Measurements from ENCODE around the gene PLAGL2.
"Not testable (repeated sequence)": the region's sequence is repeated elsewhere in the genome, so short reads cannot be mapped to it uniquely, and the experiment has no call there.

Gene PLAGL2, protein sequence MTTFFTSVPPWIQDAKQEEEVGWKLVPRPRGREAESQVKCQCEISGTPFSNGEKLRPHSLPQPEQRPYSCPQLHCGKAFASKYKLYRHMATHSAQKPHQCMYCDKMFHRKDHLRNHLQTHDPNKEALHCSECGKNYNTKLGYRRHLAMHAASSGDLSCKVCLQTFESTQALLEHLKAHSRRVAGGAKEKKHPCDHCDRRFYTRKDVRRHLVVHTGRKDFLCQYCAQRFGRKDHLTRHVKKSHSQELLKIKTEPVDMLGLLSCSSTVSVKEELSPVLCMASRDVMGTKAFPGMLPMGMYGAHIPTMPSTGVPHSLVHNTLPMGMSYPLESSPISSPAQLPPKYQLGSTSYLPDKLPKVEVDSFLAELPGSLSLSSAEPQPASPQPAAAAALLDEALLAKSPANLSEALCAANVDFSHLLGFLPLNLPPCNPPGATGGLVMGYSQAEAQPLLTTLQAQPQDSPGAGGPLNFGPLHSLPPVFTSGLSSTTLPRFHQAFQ

DNA sequence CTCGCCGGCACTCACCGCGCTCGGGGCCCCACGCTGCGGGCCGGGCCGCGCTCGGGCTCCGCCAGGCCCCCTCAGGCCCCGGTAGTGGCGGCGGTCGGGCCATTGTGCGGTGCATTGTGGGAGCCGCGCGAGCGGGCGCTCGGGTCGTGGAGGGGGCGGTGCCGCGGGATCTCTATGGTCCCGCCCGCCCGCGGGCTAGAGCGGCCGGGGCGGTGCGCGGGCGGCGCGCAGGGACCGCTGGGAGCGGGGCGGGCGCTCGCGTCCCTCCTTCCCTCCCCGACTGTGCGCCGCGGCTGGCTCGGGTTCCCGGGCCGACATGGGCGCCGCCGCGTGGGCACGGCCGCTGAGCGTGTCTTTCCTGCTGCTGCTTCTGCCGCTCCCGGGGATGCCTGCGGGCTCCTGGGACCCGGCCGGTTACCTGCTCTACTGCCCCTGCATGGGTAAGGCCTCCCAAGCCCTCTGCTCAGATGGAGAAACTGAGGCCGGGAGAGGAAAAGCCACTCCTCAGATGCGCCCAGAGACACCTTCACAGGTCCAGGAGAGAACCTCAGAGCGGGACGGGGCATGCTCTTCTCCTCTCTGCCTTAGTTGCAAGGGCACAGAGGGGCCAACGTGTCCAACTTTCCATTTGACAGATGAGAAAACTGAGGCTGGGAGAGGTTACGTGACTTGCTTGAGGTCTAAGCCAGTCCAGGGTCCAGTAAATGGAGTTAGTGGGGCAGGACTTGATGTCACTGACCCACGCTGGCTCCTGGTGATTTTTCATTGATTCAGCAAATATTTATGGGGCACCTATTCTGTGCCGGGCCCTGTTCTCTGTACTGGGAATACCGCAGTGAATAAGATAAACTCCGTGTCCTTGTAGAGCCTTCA lies at the start of gene PLAGL2, which contains the start of gene POFUT1:
TSS of gene PLAGL2 (minus strand) at position 118 of the 873 bp plus-strand sequence. CDS start 5,565 bp downstream, outside the sequence.
TSS of gene POFUT1 (plus strand) at position 255 of the 873 bp plus-strand sequence. CDS start at position 317, 62 bp downstream.
- DNase-seq: peak; percentile 75 to 82

DNA sequence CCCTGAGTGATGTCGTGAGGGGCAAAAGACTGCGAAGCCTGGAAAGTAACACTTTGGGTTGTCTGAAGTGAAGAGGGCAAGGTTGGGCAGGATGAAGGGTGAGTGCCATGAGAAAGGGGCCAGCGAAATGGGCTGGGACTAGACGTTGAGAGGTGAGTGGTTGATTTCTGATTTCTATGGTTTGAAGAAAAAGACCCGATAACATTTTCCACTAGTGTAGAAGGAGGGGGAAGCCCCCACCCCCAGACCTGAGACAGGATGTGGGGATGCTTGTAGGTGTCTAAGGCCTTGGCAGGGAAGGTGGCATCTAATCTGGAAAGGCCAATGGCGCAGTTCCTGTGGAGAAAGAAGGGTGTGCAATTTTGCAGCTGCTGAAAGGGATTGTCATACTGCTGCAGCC lies 44.6 kb upstream of the PLAGL2 start:
- no peak for DNase-seq

DNA sequence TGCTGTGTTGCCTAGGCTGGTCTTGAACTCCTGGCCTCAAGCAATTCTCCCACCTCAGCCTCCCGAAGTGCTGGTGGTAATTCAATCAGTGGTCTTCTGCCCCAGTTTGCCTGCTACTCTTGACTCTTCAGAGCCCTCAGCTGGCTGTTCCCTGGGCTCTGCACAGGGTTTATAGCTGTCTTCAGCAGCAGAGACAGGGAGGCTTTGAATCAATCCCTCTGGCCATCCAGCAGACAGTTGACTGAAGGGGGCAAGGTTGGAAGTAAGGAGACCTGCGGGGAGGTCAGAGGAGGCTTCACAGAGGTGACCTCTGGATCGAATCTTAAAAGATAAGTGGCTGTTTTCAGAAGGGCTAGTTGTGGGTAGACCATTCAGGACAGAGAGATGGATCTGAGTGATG lies 43.9 kb upstream of the PLAGL2 start:
- no peak for DNase-seq

DNA sequence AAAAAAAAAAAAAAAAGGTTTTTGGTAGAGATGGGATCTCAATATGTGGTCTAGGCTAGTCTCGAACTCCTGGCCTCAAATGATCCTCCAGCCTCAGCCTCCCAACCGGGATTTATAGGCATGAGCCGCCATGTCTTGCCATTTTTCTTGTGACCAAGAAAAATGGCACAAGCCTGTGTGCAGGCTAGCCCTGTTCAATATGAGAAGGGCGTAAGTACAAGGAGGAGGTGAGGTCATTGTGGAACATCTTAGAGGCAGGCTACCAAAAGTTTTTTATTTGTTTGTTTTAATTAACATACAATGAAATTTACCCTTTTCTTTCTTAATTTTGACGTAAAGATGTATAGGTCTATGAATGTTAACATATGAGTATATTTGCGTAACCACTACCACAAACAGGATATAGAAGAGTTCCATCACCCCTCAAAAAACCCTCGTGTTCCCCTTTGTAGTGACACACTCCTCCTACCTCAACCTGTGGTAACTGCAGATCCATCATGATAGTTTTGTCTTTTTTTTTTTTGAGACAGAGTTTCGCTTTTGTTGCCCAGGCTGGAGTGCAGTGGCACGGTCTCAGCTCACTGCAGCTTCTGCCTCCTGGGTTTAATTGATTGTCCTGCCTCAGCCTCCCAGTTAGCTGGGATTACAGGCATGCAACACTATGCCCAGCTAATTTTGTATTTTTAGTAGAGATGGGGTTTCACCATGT lies 41.6 kb upstream of the PLAGL2 start:
- no peak for DNase-seq

DNA sequence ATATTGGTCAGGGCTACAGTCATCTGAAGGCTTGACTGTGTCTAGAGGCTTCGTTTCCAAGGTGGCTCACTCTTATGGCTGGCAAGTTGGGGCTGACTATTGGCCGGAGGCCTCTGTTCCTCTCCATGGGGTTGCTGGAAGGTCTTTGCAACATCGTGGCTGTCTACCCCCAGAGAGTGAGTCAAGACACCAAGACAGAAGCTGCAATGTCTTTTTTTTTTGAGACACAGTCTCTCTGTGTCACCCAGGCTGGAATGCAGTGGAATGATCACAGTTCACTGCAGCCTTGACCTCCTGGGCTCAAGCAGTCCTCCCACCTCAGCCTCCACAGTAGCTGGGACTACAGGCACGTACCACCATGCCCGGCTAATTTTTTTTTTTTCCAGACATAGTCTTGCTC lies 40.5 kb upstream of the PLAGL2 start:
- DNase-seq: no peak

DNA sequence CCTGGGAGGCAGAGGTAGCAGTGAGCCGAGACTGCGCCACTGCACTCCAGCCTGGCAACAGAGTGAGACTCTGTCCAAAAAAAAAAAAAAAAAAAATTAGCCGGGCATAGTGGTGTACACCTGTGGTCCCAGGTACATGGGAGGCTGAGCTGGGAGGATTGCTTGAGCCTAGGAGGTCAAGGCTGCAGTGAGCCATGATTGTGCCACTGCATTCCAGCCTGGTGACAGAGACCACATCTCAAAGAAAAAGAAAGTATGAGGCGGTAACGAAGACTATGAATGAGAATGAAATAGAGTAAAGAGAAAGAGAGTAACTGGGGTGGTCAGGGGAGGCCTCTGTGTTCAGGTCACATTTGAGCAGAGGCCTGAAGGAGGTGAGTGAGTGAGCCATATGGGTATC lies 38.7 kb upstream of the PLAGL2 start:
- DNase-seq: not testable (repeated sequence)

DNA sequence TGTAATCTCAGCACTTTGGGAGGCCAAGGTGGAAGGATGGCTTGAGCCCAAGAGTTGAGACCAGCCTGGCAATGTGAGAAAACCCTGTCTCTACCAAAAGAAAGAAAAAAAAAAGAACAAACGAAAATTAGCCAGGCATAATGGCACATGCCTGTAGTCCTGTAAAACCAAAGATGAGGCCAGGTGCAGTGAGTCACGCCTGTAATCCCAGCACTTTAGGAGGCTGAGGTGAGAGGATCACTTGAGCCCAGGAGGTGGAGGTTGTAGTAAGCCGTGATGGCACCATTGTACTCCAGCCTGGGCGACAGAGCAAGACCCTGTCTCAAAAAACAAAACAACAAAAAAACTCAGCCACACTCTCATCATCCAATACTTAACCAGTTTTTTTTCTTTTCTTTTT lies 37.4 kb upstream of the PLAGL2 start:
- no peak for DNase-seq

DNA sequence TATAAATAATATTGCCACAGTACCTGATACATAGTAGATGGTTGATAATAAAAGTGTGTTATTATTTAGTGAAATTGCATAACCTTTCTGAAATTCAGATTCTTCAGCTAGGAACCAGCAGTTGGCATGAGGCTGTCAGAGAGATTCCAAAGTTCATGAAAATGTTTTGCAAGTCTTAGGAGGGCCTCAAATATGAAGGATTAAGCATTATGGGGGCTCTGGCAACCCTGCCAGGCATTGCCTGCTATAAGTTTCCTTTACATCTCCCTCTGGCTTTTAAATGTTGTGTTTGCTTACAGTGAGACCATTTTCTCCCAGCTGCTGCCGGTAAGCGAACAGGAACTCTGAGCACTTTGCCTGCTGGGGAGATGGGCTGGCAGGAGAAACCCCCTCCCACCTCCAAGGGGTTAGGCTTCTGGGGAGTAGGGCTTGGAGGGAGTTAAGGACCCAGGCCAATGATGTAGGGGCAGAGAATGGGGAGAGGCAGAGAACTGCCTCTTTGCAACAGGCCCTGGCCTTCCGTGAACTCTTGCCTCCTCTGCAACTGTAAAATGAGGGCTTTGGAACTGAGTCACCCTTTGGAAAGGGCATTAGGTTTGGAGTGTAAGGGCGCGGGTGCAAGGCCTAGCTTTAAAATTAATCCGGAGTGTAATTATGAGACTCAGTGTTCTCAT lies 36.7 kb upstream of the PLAGL2 start:
- DNase-seq: no peak

DNA sequence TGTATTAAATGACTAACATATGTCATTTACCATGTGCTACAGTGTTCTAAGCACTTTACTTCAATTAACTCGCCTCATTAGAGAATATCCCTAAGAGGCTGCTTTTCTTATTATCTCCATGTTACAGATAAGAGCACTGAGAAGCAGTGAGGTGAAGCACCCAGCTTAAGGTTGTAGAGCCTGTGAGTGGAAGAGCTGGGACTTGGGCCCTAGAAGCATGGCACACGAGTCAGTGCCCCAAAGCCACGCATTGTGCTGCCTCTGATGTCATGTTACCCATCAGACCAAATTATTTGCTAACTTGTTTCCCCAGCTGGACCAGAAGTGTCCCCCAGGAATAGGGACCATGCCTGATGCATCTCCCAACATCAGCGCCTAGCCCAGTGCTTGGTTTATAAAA lies 34.3 kb upstream of the PLAGL2 start:
- no peak for DNase-seq

DNA sequence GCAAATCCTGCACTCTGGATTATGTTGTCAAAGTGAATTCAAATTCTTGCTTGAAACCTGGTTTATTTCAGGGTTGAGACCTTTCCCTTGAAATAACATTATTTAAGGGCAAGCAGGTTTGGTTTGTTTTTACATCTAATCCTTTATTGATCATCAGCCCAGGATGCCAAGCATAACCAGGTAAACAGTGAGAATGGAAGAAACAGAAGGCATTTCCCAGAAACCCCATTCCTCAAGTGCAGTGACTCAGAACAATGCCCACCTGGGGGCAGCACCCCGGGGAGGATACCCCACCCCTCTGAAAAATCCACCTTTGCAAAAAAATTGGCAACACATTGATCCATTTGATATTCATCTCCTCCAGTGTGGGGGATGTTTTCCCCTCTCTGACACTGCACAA lies 32.7 kb upstream of the PLAGL2 start:
- DNase-seq: no peak

DNA sequence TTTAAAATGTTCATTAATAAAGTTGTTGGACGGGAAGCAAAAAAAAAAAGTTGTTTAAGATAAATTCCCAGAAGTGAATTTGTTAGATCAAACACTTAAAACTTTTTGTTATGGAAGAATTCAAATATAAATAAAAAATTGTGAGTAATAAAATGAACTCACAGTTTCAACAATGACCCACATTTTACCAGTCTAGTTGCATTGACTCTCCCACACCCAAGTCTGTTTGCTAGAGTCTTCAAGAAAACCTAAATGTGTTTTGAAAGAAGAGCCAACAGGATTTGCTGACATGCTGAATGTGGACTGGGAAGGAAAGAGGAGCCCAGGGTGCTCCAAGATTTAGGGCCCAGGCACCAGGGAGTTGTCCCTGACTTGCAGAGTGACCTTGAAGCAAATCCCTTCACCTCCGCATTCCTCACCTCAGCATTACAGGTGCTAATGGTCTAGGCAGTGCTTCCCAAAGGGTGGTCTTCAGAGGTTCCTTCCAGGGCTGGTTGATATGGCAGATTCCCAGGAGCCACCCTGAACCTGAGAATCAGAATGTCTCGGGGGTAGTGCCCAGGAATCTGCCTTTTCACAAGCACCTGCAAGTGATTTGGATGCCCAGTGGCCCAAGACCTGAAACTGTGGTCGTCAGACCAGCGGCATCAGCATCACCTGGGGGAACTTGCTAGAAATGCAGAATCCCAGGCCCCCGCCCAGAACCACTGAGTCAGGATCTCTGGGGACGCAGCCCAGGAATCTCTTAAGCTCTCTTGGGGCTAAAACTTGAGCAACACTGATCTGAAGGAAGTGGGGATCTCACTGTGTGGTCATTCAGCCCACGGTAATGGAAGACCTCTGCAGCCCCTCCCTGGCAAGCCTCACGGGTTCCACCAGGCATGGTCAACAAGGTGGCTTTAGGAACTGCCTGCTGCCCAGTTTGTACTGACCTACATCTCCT lies 31.2 kb upstream of the PLAGL2 start:
- no peak for DNase-seq

DNA sequence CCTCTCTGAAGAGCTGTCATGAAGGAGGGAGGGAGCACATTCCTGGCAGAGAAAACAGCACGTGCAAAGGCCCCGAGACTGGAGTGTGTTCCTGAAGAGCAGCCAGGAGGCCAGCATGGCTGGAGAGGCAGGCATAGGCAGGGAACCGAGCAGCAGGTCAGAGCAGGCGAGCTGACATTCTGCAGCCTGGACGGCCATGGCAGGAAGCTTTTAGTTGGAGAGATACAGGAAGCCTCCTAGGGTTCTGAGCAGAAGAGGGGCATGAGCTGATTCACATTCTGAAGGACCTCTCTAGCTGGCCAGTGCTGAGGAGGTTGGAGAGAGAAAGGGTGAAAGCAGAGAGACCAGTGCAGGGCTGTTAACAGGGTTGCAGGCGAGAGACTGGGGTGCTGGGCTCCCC lies 29.9 kb upstream of the PLAGL2 start:
- no peak for DNase-seq

DNA sequence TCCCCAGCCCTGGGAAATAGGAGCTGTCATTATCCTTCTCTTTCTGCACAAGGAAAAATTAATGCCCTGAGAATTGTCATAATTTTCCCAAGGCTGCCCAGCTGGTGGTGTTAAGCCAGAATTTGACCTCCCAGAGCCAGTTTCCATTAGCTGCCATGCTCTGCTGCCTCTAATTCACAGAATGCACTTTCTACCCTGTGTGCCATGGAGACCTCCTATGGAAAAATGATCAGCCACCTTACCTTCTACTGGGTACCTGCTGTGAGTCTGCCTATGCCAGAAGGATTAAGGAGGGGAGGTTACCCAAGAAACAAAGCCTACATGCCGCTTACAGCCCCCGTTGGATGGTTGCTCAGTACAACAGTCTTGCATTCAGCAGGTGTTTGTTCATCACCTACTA lies 29.3 kb upstream of the PLAGL2 start:
- no peak for DNase-seq

DNA sequence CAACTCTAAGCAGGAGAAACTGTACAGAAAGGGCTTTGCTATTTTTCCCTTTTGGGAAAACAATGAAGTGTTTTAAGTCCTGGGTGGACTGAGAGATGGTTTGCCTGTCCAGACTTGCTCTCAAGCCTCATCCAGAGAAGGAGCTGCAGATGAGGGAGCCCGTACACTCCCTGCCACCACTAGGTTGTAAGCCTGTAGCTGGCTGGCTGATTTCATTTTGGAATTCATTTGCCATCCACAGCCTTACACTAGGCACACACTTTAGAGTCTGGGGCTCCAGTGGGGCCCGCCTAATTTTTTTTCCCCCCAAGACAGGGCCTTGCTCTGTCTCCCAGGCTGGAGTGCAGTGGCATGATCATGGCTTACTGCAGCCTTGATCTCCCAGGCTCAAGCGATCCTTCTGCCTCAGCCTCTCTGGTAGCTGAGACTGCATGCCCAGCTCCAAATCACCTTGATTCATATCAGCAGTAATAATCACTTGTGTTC lies 28.5 kb upstream of the PLAGL2 start:
- no peak for DNase-seq

DNA sequence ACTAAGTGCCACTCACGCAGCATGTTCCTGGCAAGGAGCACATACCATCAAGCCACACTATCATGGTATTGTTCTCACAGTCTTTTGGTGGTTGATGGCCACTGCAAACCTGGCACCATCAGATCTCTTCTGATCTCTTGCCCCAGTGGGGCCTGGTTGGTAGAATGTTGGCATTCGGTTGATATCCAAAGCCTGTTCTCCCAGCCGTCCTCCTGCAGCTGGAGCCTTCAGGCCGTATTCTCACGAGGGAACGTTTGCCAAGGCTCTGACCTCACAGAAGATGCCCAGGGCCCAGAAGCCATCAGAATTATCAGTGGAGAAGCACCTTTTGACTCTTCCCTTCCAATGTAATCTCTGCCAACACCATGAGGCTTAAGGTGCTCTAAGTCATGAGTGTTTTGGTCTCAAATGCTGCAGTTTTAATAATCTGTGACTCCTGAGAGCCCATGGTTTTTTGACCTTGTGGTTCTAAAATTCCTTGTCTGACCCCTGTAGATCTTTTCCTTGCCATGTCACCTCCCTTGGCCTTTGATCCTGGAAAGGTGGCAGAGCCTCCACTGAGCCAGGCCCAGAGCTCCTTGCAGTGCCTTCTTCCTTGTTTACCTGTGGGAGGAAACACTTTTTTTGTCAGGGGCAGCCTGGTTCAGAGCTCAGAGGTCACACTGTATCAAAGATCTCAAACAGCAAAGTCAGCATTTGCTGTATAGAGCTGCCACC lies 27.9 kb upstream of the PLAGL2 start:
- DNase-seq: no peak

DNA sequence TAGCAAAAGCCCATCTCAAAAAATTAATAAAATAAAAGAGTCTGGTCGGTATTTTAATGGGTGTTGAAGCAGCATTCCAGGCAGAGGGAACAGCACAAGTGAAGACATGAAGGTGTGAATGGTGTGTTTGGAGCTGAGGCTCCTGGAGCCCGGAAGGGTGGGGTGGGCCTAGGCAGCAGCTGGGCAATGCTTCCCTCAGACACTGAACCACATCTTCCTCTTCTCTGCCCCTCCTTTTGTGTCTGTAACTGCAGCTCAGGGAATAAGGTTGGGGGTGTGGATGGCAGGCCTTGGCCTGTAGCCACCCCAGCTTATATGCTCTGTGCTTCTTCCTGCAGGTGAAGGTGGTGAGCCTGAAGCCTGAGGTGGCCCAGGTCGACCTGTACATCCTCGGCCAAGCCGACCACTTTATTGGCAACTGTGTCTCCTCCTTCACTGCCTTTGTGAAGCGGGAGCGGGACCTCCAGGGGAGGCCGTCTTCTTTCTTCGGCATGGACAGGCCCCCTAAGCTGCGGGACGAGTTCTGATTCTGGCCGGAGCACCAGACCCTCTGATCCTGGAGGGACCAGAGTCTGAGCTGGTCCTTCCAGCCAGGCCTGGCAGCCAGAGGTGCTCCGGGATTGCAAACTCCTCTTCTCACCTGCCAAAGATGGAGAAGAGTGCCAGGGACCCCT lies 26.7 kb upstream of the PLAGL2 start:
- no peak for DNase-seq

DNA sequence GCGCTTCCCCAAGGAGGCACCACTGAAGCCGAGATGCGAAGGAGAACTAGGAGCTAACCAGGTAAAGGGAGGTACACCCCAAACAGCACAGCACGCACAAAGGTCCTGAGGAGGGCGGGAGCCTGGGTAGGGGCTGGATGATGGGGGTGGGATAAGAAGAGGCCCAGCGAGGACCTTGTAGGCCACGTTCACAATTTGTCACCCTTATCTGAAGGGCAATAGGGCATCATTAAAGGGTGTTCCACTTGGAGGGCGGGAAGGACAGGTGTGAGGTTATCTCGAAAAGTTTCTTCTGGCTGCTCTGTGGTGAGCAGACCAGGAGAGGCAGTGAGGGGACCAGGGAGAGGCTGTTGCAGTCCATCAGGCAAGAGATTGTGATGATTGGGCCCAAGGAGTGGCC lies 25.7 kb upstream of the PLAGL2 start:
- no peak for DNase-seq

DNA sequence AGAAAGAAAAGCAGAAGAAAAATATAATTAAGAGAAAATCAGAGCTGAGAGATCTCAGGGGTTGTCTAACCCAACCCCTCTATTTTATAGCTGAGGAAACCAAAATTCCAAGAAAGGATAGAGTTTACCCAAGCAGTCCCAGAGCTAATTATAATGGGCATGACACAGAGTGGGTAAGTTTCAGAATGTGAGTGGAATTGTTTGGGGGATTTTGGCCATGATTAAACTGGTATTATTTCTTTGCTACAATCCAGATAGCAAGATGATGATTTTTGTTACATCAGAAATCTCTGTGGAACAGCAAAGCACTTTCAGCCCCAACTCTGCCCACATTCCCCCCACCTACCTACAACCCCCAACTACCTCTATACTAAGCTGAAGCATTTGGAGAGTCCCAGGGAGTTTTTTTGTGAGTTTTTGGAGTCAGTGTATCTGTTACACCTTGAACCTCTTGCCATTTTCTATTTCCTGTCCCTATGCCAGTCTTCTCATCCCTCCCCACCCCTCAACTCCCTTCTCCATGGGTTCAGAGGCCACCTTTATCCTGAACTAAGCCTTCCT lies 24.9 kb upstream of the PLAGL2 start:
- DNase-seq: no peak

DNA sequence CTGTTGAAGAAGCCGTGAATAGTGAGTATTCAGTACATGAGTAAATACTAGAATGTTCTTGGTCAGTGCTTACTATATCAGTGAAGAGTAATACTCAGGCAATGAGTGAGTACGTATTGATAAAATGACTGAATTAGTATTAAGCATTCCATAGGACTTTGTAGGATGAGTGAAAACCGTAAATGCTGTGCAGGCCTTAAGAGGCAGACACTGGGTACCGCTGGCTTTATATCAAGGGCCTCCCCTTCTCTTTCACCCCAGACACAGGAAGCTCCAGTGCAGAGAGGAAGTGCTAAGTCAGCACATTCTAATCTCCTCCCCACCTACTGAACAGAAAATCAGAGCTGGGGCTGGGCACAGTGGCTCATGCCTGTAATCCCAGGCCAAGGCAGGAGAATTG lies 24.3 kb upstream of the PLAGL2 start:
- DNase-seq: no peak

DNA sequence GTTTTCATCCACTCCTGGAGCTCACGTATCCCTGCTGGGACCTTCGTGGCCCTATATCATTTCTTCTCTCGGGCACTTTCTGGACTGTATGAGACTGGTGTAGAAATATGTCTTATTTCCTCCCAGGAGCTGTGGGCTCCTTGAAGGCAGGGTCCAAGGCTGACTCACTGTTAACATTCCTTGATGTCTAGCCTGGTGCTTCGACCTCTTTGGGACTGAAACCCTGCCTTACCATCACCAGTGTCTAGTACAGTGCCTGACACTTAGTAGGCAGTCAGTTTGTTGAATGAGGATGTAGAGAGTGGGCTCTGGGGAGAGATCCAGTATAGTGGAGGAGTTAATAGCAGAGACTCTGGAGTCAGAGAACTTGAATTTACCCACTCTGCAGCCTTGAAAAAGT lies 23.7 kb upstream of the PLAGL2 start:
- DNase-seq: no peak
